GM12872 (cell line): ENCODE measurements around the gene NEK5.

ENCODE experiments used
- TF ChIP-seq, protein P1 (sequence below): IDR thresholded peaks from 3 replicates; pipeline ENCODE4 v1.5.1; 2011; ENCODE audit warnings: low read depth, mild to moderate bottlenecking, low read length, moderate library complexity; ENCODE audit not compliant: insufficient read depth

NEK5 gene

DNA sequence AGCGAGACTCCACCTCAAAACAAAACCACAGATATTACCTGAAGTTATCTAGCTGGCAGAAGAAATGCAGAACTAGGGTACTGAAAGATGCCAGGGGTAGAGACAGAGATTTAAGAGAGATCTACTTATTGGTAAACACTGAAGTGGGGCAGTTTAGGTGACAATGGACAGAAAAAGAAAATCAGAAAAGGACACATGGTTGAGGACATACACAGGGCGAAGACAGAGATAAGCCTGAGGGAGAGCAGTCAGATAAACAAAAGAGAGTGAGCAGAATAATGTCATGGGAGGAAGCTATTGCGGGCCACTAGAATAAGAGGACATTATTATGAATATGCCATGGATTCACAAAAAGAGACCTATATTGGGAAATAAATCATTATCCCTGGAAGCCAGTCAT lies 3.3 kb downstream of the NEK5 start:
- TF ChIP-seq, protein P1, sequence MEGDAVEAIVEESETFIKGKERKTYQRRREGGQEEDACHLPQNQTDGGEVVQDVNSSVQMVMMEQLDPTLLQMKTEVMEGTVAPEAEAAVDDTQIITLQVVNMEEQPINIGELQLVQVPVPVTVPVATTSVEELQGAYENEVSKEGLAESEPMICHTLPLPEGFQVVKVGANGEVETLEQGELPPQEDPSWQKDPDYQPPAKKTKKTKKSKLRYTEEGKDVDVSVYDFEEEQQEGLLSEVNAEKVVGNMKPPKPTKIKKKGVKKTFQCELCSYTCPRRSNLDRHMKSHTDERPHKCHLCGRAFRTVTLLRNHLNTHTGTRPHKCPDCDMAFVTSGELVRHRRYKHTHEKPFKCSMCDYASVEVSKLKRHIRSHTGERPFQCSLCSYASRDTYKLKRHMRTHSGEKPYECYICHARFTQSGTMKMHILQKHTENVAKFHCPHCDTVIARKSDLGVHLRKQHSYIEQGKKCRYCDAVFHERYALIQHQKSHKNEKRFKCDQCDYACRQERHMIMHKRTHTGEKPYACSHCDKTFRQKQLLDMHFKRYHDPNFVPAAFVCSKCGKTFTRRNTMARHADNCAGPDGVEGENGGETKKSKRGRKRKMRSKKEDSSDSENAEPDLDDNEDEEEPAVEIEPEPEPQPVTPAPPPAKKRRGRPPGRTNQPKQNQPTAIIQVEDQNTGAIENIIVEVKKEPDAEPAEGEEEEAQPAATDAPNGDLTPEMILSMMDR, result no peak

DNA sequence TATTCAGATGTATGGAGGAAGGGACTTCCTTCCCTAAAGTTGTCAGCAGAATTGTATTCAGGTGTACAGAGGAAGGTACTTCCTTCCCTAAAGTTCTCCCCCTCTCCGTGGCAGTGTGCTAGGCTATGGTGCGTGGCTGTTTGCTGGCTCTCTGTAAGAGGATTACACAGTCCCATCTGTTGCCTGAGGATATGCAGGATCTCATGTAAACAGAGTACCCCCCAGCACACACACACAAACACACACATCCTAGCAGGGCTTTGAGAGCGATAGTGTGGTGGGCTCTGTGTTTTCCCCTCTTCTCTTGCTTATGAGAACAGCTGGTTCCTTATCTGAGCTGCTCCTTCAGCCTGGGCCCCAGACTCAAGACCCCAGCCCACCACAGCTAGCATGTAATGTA lies 10.3 kb downstream of the NEK5 start:
- TF ChIP-seq, protein P1, result no peak

DNA sequence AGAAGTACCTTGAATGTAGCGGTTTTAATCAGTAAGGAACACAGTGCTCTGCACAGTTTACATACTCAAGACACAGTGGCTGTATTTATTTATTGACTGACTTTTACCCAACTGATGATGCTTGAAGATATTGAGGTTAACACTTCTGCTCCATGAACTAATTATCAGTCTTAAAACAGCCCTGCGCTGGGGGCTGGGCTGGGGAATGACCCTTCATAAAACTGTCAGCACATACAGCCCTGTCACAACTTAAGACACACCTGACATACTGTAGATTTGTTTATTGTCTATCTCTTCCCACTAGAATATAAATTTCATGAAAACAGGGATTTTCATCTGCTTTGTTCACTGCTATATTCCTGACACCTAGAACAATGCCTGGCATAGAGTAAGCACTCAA lies 10.8 kb downstream of the NEK5 start:
- TF ChIP-seq, protein P1, result no peak

DNA sequence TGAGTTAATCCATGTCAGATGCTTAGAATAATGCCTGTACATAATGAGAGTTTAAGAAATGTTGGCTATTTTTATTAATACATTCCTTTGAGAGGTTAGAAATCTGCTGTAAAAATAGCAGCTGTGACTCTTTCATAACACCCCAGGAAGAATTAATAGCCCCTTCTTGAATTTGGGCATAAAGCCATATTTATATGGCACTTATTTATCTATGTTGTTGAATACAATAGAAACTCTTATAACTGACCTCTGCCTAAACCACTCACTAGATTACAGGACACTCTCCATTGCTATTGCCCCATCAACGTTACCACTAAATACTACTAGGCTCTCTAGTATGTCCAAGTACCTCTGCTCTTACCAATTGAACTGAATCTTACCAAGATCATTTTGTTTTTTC lies 16.3 kb downstream of the NEK5 start:
- TF ChIP-seq, protein P1, result no peak

DNA sequence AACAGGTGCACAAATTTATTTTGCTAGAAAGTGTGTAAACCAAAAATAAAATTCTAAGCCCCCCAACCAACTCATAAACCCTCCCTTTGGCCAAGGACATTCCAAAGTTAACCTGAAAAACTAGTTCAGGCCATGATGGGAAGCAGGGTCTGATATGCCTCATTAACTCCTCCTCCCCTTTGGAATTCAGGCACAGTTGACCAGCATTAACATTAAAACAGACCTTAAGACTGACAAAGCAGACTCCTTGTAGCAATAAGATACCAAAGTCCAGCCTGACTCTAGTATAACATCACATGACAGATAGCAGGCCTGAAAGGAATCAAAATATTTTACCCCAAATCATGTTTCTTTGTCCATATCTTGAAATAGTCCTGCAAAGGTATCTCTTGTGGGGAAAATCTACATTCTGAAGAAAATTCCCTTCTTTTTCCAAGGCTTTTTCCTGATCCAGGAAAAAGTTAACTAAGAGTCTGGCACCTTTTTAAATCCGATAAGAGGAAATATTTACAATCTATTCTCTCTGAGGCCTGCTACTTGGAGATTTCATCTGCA lies 19.7 kb downstream of the NEK5 start:
- TF ChIP-seq, protein P1, result no peak

DNA sequence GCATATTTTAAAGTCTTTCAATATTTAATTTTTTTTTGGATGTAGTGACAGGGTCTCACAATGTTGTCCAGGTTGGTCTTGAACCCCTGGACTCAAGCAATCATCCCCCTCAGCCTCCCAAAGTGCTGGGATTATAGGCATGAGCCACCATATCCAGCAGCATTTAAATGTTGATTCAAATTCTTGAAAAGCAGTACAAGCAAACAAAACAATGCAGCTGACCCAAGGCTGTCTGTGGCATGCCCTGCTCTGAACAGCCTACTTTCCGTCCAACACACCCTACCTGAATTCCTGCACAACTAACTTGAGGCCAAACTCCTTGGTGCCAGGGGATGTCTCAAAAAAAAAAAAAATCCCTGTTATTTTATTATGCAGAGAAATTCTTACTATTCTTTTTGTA lies 23.0 kb downstream of the NEK5 start:
- TF ChIP-seq, protein P1, result no peak

DNA sequence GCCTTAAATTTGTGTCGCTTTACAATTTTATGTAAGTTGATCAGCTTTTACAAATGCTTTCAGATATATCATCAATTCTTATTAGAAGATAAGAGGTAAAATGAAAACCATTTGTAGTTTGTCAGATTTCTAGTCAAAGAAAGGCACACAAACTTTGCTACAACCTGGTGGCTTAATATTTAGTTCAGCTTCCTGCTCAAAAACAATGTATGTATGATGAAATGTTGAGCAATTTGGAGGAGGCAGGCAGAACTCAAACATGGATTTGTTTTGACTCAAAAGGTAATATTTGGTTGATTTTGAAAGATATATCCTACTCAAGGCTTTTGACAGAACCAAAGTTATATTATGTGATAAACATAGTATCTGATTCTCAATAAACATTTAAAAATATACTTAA lies 24.2 kb downstream of the NEK5 start:
- TF ChIP-seq, protein P1, result no peak
